Prostate gland (tissue), 2 donors: ENCODE results near the gene CEP128. TPM values are rescaled to one million over a fixed set of nuclear protein-coding genes. Genes with fewer than 3 reads are reported as not detected.

Experiments
- DNase-seq: peaks from one replicate; pipeline ENCODE4 v3.0.0-alpha.2; 2019; ENCODE audit warnings: low spot score
- H3K27ac ChIP-seq, 2 donors: fragments of 200-600 bp; sonication (generic); 2 replicates each; pipeline ENCODE4 v1.5.1; 2017 to 2019
- H3K27me3 ChIP-seq: fragments of 200-600 bp; sonication (generic); replicated peaks from 2 replicates; pipeline ENCODE4 v1.5.1; 2019; ENCODE audit not compliant: insufficient read depth
- H3K36me3 ChIP-seq, 2 donors: fragments of 200-600 bp; sonication (generic); 1 replicate in 1 of 2; 2 replicates in 1 of 2; pipeline versions ENCODE4 v1.5.1 to v1.8.1; 2017 to 2019
- H3K4me1 ChIP-seq: fragments of 200-600 bp; sonication (generic); replicated peaks from 2 replicates; pipeline ENCODE4 v1.5.1; 2019
- H3K4me3 ChIP-seq, 2 donors: fragments of 200-600 bp; sonication (generic); 2 replicates each; pipeline ENCODE4 v1.5.1; 2017 to 2019
- H3K9me3 ChIP-seq: fragments of 200-600 bp; sonication (generic); 2 replicates; pipeline ENCODE4 v1.5.1; 2017
- POLR2A ChIP-seq: fragments of 450-650 bp; IDR thresholded peaks from one replicate; pipeline ENCODE4 v1.6.1; 2016; ENCODE audit warnings: antibody characterized with exemption, mild to moderate bottlenecking
- POLR2AphosphoS5 ChIP-seq: sonication (generic); formaldehyde crosslinking; IDR thresholded peaks from one replicate; pipeline ENCODE4 v1.6.1; 2017; ENCODE audit warnings: antibody characterized with exemption
- WGBS: methylation state at CpG from one replicate; pipeline ENCODE4 v1.1.5; 2018; 5-methylcytosine and 5-hydroxymethylcytosine counted together
- intact Hi-C: fragments of 100-400 bp; cut with DNase I; formaldehyde crosslinking; loops from one replicate; pipeline ENCODE4 v1.14.2; 2022
- total RNA-seq, 2 donors: library from RNA; depleted of rRNA; stranded (reverse); fragments of >200 nt; gene quantifications; one replicate each; pipeline ENCODE4 v1.1.0, GENCODE V29; 2016
- TF ChIP-seq, protein P1 (sequence below), 4 experiments: fragments of 200-600 bp in 2 of 4; fragments of 450-650 bp in 2 of 4; sonication (generic) in 2 of 4; IDR thresholded peaks; 1 replicate in 3 of 4; 2 replicates in 1 of 4; pipeline ENCODE4 v1.5.1; 2016 to 2019; ENCODE audit warnings: antibody characterized with exemption in 4 of 4, mild to moderate bottlenecking in 2 of 4, moderate library complexity in 2 of 4

Gene CEP128
- total RNA-seq, 2 donors from 2014 or later: 6.4 to 7.3 TPM

DNA sequence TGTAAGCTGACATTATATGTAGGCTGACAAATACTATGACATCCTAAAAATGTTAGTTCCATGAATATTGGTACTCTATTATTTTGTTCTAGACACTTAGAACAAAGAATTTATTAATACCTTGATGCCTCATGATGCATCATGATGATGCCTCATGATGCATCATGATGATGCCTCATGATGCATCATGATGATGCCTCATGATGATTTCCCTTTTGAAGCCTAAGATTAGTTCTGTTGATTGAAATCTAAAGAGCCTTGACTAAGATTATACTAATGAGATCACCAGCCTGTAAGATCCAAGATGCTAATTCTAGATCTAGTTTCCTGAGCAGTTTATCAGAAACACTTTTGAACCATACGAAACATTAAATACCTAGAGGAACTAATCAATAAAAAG, 4.6 kb upstream of the CEP128 start:
- 87% methylated on average over 1 of the region's 1 CpG for WGBS
- no peaks in the 10 kb centered on the region for H3K36me3 ChIP-seq
- H3K4me1 ChIP-seq: no peaks in the 10 kb centered on the region
- H3K27ac ChIP-seq: no peak overlapping the region
- no peak for DNase-seq
- TF ChIP-seq POLR2AphosphoS5 (no peak), POLR2A (no peak)
- TF ChIP-seq, protein P1, sequence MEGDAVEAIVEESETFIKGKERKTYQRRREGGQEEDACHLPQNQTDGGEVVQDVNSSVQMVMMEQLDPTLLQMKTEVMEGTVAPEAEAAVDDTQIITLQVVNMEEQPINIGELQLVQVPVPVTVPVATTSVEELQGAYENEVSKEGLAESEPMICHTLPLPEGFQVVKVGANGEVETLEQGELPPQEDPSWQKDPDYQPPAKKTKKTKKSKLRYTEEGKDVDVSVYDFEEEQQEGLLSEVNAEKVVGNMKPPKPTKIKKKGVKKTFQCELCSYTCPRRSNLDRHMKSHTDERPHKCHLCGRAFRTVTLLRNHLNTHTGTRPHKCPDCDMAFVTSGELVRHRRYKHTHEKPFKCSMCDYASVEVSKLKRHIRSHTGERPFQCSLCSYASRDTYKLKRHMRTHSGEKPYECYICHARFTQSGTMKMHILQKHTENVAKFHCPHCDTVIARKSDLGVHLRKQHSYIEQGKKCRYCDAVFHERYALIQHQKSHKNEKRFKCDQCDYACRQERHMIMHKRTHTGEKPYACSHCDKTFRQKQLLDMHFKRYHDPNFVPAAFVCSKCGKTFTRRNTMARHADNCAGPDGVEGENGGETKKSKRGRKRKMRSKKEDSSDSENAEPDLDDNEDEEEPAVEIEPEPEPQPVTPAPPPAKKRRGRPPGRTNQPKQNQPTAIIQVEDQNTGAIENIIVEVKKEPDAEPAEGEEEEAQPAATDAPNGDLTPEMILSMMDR (IDR thresholded peaks at IDR 0.05): no peak
- no peaks in the 10 kb centered on the region for H3K27me3 ChIP-seq
- no peaks in the 10 kb centered on the region for H3K9me3 ChIP-seq
- intact Hi-C loops: no loop called here
- H3K4me3 ChIP-seq: no peak overlapping the region

DNA sequence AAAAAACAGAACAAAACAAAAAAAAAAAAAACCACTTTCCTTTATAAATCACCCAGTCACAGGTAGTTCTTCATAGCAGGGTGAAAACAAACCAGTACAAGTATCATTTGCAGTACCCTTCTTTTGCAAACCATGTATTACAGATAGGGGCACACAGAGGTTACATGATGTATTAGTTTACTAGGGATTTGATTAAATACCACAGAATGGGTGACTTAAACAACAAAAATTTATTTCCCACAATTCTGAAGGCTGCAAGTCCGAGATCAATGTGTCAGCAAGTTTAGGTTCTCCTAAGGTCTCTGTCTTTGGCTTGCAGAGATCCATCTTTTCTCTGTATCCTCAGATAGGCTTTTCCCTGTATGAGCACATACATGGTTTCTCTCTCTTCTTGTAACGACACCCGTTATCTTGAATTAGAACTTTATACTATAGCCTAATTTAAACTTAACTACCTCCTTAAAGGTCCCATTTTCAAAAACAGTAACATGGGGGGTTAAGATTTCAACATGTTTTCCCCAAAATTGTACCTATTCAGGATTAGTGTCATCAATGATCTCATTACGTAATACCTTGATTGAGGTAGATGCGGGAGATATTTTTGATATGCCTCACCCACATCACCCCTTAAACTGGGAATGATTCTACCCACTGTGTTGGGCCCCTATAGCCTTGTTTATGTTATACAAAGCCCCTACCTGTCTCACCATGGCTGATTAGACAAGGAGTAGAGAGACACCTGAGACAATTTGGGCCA, 3.5 kb upstream of the CEP128 start:
- 93% methylated on average over 5 of the region's 5 CpGs for WGBS

DNA sequence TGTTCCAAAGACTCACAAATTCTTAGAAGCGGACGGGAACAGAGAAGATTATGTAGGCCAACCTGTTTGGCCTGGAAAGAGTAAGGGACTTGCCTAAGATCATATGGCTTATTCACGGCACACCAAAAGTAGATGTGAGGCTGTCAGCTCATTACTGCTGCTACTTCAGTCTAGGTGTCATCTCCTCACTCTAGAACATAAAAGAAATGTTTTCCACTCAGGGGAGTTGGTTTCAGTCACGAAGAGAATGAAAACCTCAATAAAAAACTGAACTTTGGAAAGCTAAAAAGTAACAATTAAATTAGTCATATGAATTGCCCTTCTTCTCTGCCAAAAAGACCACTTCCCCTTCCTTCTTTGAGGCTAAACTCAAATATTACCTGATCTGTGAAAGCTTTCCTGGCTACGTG, 658 bp upstream of the CEP128 start:
- TF ChIP-seq POLR2A: no peak
- no peak for TF ChIP-seq POLR2AphosphoS5
- TF ChIP-seq, protein P1 (IDR thresholded peaks at IDR 0.05): no peak
- WGBS: 37% methylated on average over 5 of the region's 5 CpGs
- intact Hi-C loops: no loop called here
- no peaks in the 10 kb centered on the region for H3K36me3 ChIP-seq
- peak overlapping the region; percentile 50 to 60 for H3K4me3 ChIP-seq
- no peak for DNase-seq
- no peaks in the 10 kb centered on the region for H3K27me3 ChIP-seq
- peak overlapping the region in 1 of 2 donors; percentile 53 for H3K27ac ChIP-seq
- H3K4me1 ChIP-seq: no peaks in the 10 kb centered on the region
- no peaks in the 10 kb centered on the region for H3K9me3 ChIP-seq

More for the DNA sequence above, 3.5 kb upstream of the CEP128 start:
- H3K4me3 ChIP-seq: no peak overlapping the region
- H3K27me3 ChIP-seq: no peaks in the 10 kb centered on the region
- H3K9me3 ChIP-seq: no peaks in the 10 kb centered on the region
- intact Hi-C loops: no loop called here
- TF ChIP-seq, protein P1 (IDR thresholded peaks at IDR 0.05): no peak
- no peak for TF ChIP-seq POLR2AphosphoS5
- TF ChIP-seq POLR2A: no peak
- DNase-seq: no peak
- H3K36me3 ChIP-seq: no peaks in the 10 kb centered on the region
- no peaks in the 10 kb centered on the region for H3K4me1 ChIP-seq
- no peak overlapping the region for H3K27ac ChIP-seq

DNA sequence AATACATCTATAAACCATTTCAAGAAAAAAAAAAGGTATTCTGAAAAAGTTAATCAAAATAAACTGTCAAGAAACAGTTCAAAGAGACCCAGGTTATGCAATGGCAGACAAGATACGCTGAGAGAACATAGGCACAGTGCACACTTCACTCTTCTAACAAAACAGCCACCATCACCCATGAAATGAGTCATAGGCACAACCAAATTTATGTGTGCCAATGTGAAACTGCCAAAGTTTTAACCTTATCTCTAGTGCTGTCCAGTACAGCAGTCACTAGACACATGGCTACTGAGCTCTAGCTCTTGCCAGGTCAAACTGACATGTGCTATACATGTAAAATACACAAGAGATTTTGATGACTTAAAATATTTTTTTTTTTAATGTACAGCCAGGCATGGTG, 1.4 kb downstream of the CEP128 start:
- Histone ChIP-seq H3K27me3 (no peaks in the 10 kb centered on the region), H3K36me3 (no peaks in the 10 kb centered on the region), H3K4me3 (no peak overlapping the region), H3K4me1 (no peaks in the 10 kb centered on the region), H3K9me3 (no peaks in the 10 kb centered on the region), H3K27ac (no peak overlapping the region)
- TF ChIP-seq, protein P1 (IDR thresholded peaks at IDR 0.05): no peak
- TF ChIP-seq POLR2A (no peak), POLR2AphosphoS5 (no peak)
- WGBS: 87% methylated on average over 1 of the region's 1 CpG
- no peak for DNase-seq
- intact Hi-C loops: no loop called here

DNA sequence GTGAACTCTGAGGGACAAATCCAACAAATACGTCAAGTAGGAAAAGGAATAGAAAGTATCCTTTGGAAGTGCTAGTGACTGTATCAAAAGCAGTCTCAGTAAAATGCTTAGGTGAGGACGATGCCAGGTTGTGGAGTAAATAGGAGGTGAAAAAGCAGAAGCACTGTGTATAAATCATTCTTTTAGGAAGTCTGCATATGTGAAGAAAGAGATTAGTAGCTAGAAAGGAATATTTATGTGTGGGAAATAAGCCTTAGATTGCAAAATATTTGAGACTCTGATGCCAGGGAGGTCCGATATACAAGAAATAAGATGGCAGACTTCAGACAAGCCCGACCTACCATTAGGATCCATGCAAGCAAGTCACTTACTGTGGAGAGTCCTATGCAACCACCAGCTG, 7.9 kb downstream of the CEP128 start:
- no peaks in the 10 kb centered on the region for H3K27me3 ChIP-seq
- no peaks in the 10 kb centered on the region for H3K4me1 ChIP-seq
- 92% methylated on average over 4 of the region's 4 CpGs for WGBS
- DNase-seq: no peak
- no peak overlapping the region for H3K4me3 ChIP-seq
- no peak overlapping the region for H3K27ac ChIP-seq
- intact Hi-C loops: no loop called here
- H3K36me3 ChIP-seq: no peaks in the 10 kb centered on the region
- no peak for TF ChIP-seq POLR2AphosphoS5
- TF ChIP-seq, protein P1 (IDR thresholded peaks at IDR 0.05): no peak
- TF ChIP-seq POLR2A: no peak
- H3K9me3 ChIP-seq: no peaks in the 10 kb centered on the region
